ENCODE results near the gene MELTF. TPM values are rescaled to one million over a fixed set of nuclear protein-coding genes. Genes with fewer than 3 reads are reported as not detected.

Gene MELTF
- total RNA-seq, 4 donors from 2014 or later: 3.0 to 20.6 (median 10.3) TPM

- H3K36me3 ChIP-seq: no peaks in the 10 kb centered on the region
- H3K4me3 ChIP-seq: no peak overlapping the region
- TF ChIP-seq POLR2A (IDR thresholded peaks at IDR 0.05) (no peak), POLR2AphosphoS5 (IDR thresholded peaks at IDR 0.05) (no peak), EP300 (IDR thresholded peaks at IDR 0.05; ENCODE audit: low read depth) (no peak)
- TF ChIP-seq, protein P1, sequence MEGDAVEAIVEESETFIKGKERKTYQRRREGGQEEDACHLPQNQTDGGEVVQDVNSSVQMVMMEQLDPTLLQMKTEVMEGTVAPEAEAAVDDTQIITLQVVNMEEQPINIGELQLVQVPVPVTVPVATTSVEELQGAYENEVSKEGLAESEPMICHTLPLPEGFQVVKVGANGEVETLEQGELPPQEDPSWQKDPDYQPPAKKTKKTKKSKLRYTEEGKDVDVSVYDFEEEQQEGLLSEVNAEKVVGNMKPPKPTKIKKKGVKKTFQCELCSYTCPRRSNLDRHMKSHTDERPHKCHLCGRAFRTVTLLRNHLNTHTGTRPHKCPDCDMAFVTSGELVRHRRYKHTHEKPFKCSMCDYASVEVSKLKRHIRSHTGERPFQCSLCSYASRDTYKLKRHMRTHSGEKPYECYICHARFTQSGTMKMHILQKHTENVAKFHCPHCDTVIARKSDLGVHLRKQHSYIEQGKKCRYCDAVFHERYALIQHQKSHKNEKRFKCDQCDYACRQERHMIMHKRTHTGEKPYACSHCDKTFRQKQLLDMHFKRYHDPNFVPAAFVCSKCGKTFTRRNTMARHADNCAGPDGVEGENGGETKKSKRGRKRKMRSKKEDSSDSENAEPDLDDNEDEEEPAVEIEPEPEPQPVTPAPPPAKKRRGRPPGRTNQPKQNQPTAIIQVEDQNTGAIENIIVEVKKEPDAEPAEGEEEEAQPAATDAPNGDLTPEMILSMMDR (IDR thresholded peaks at IDR 0.05): no peak
- 85% methylated on average over 14 of the region's 14 CpGs; no CpG with 5 or more reads in 1 of the 2 donors for WGBS, 2 donors (ENCODE audit: low coverage in 1 of 2)
- no peaks in the 10 kb centered on the region for H3K4me1 ChIP-seq
- in situ Hi-C loops (cut with MboI; ENCODE audit: low pct_ligation_motif_present in 1 of 4, low pct_unique_long_range_greater_than_20kb in 1 of 4, low sequenced_read_pairs in 3 of 4) (loop anchor here in 2 of 4 donors (25.0 kb wide), 1 partner anchor 192 kb away; no protein-coding TSS in a partner anchor), intact Hi-C loops (cut with DNase I; ENCODE audit: low total_unique reads) (loop anchor here (10.0 kb wide), 1 partner anchor 189 kb away; no protein-coding TSS in a partner anchor)
- no peaks in the 10 kb centered on the region for H3K9me3 ChIP-seq
- no peak overlapping the region for H3K27ac ChIP-seq
- H3K27me3 ChIP-seq: no peaks in the 10 kb centered on the region
- DNase-seq: no peak
These were observed 33.8 kb downstream of the MELTF start for GRCh38 chr3:196995646-196996355.

GRCh38 chr3:196995027-196995426, 34.6 kb downstream of the MELTF start:
- H3K4me3 ChIP-seq: no peak overlapping the region
- DNase-seq: no peak
- no peaks in the 10 kb centered on the region for H3K36me3 ChIP-seq
- H3K27ac ChIP-seq: no peak overlapping the region
- TF ChIP-seq EP300 (IDR thresholded peaks at IDR 0.05; ENCODE audit: low read depth) (no peak), POLR2A (IDR thresholded peaks at IDR 0.05) (no peak), POLR2AphosphoS5 (IDR thresholded peaks at IDR 0.05) (no peak)
- TF ChIP-seq, protein P1 (IDR thresholded peaks at IDR 0.05): no peak
- H3K9me3 ChIP-seq: no peaks in the 10 kb centered on the region
- H3K27me3 ChIP-seq: no peaks in the 10 kb centered on the region
- 95 to 100% methylated on average over 1 to 19 of the region's 19 CpGs for WGBS, 2 donors (ENCODE audit: low coverage in 1 of 2)
- intact Hi-C loops (cut with DNase I; ENCODE audit: low total_unique reads) (loop anchor here (10.0 kb wide), 1 partner anchor 190 kb away; no protein-coding TSS in a partner anchor), in situ Hi-C loops (cut with MboI; ENCODE audit: low pct_ligation_motif_present in 1 of 4, low pct_unique_long_range_greater_than_20kb in 1 of 4, low sequenced_read_pairs in 3 of 4) (loop anchor here in 2 of 4 donors (25.0 kb wide), 1 partner anchor 192 kb away; no protein-coding TSS in a partner anchor)
- no peaks in the 10 kb centered on the region for H3K4me1 ChIP-seq

GRCh38 chr3:196994056-196994455, 35.6 kb downstream of the MELTF start:
- Histone ChIP-seq H3K9me3 (no peaks in the 10 kb centered on the region), H3K4me3 (no peak overlapping the region), H3K27me3 (no peaks in the 10 kb centered on the region), H3K4me1 (peaks cover 0 to 2% (median under 1%) of the 10 kb centered on the region in 4 donors), H3K27ac (no peak overlapping the region), H3K36me3 (no peaks in the 10 kb centered on the region)
- 82% methylated on average over 16 of the region's 16 CpGs; no CpG with 5 or more reads in 1 of the 2 donors for whole genome bisulfite sequencing, 2 donors (ENCODE audit: low coverage in 1 of 2)
- intact Hi-C loops (cut with DNase I; ENCODE audit: low total_unique reads) (loop anchor here (10.0 kb wide), 1 partner anchor 191 kb away; no protein-coding TSS in a partner anchor), in situ Hi-C loops (cut with MboI; ENCODE audit: low pct_ligation_motif_present in 1 of 4, low pct_unique_long_range_greater_than_20kb in 1 of 4, low sequenced_read_pairs in 3 of 4) (loop anchor here in 2 of 4 donors (25.0 kb wide), 1 partner anchor 193 kb away; no protein-coding TSS in a partner anchor)
- no peak for DNase-seq
- TF ChIP-seq, protein P1 (IDR thresholded peaks at IDR 0.05): no peak
- TF ChIP-seq POLR2A (IDR thresholded peaks at IDR 0.05): no peak
- no peak for TF ChIP-seq POLR2AphosphoS5 (IDR thresholded peaks at IDR 0.05)
- no peak for TF ChIP-seq EP300 (IDR thresholded peaks at IDR 0.05; ENCODE audit: low read depth)

- no peak overlapping the region for H3K27ac ChIP-seq
- intact Hi-C loops (cut with DNase I; ENCODE audit: low total_unique reads) (loop anchor here (10.0 kb wide), 1 partner anchor 192 kb away; no protein-coding TSS in a partner anchor), in situ Hi-C loops (cut with MboI; ENCODE audit: low pct_ligation_motif_present in 1 of 4, low pct_unique_long_range_greater_than_20kb in 1 of 4, low sequenced_read_pairs in 3 of 4) (loop anchor here in 2 of 4 donors (25.0 kb wide), 1 partner anchor 195 kb away; no protein-coding TSS in a partner anchor)
- no peaks in the 10 kb centered on the region for H3K27me3 ChIP-seq
- WGBS, 2 donors (ENCODE audit: low coverage in 1 of 2): 78% methylated on average over 17 of the region's 17 CpGs; no CpG with 5 or more reads in 1 of the 2 donors
- no peaks in the 10 kb centered on the region for H3K9me3 ChIP-seq
- no peak for TF ChIP-seq POLR2A (IDR thresholded peaks at IDR 0.05)
- TF ChIP-seq, protein P1 (IDR thresholded peaks at IDR 0.05): no peak
- TF ChIP-seq POLR2AphosphoS5 (IDR thresholded peaks at IDR 0.05): no peak
- no peak for TF ChIP-seq EP300 (IDR thresholded peaks at IDR 0.05; ENCODE audit: low read depth)
- no peak for DNase-seq
- no peaks in the 10 kb centered on the region for H3K36me3 ChIP-seq
- no peak overlapping the region for H3K4me3 ChIP-seq
- H3K4me1 ChIP-seq: peaks cover 0 to 11% (median 9%) of the 10 kb centered on the region in 4 donors
These were observed 37.1 kb downstream of the MELTF start for GRCh38 chr3:196992461-196993065.
